Measurements from ENCODE around the gene OTX1.
"Not testable (repeated sequence)": the region's sequence is repeated elsewhere in the genome, so short reads cannot be mapped to it uniquely, and the experiment has no call there.

The OTX1 gene

GRCh38 chr2:63050334-63051041, at the start of gene OTX1:
OTX1 (plus strand) TSS chr2:63050830; CDS start chr2:63052991, 2,161 bp downstream.
- DNase-seq, result peak; percentile 25

GRCh38 chr2:63001576-63001975, 49.1 kb upstream of the OTX1 start:
- no peak for DNase-seq

GRCh38 chr2:63003351-63003750, 47.3 kb upstream of the OTX1 start:
- DNase-seq, result no peak

GRCh38 chr2:63007813-63008458, 42.7 kb upstream of the OTX1 start:
- DNase-seq, result no peak

GRCh38 chr2:63008838-63009237, 41.8 kb upstream of the OTX1 start:
- no peak for DNase-seq

- DNase-seq, result no peak
These were observed 41.1 kb upstream of the OTX1 start for GRCh38 chr2:63009490-63009889.

GRCh38 chr2:63012541-63012940, 38.1 kb upstream of the OTX1 start:
- no peak for DNase-seq

- DNase-seq, result no peak
These were observed 37.2 kb upstream of the OTX1 start for GRCh38 chr2:63013438-63013837.

- DNase-seq, result no peak
These were observed 35.2 kb upstream of the OTX1 start for GRCh38 chr2:63015389-63015788.

- DNase-seq, result no peak
These were observed 32.2 kb upstream of the OTX1 start for GRCh38 chr2:63018439-63018838.

GRCh38 chr2:63019686-63020085, 30.9 kb upstream of the OTX1 start:
- DNase-seq, result not testable (repeated sequence)

GRCh38 chr2:63023444-63023843, 27.2 kb upstream of the OTX1 start:
- no peak for DNase-seq

GRCh38 chr2:63027220-63027619, 23.4 kb upstream of the OTX1 start:
- no peak for DNase-seq

- DNase-seq, result no peak
These were observed 21.6 kb upstream of the OTX1 start for GRCh38 chr2:63029058-63029457.

- DNase-seq, result no peak
These were observed 16.1 kb upstream of the OTX1 start for GRCh38 chr2:63034526-63034925.

- DNase-seq, result no peak
These were observed 15.5 kb upstream of the OTX1 start for GRCh38 chr2:63035169-63035568.

GRCh38 chr2:63035660-63036059, 15.0 kb upstream of the OTX1 start:
- no peak for DNase-seq

GRCh38 chr2:63038034-63038433, 12.6 kb upstream of the OTX1 start:
- DNase-seq, result no peak

GRCh38 chr2:63040586-63040985, 10.0 kb upstream of the OTX1 start:
- DNase-seq, result no peak

GRCh38 chr2:63041592-63041991, 9.0 kb upstream of the OTX1 start:
- DNase-seq, result no peak

- no peak for DNase-seq
These were observed 6.0 kb upstream of the OTX1 start for GRCh38 chr2:63044362-63045327.

- no peak for DNase-seq
These were observed 4.1 kb upstream of the OTX1 start for GRCh38 chr2:63046552-63046951.

GRCh38 chr2:63046961-63047320, 3.7 kb upstream of the OTX1 start:
- DNase-seq, result no peak
